ENCODE results near the gene TAF3.

- TF ChIP-seq GATA3 (IDR thresholded peaks at IDR 0.05; ENCODE audit: low read depth, low read length) (no peak), GATA2 (IDR thresholded peaks at IDR 0.05; ENCODE audit: low read depth, low read length) (no peak)
Observed at GRCh38 chr10:7829289-7829834, 11.1 kb downstream of the TAF3 start.
